GM04504 (cell line): Measurements from ENCODE around the gene PPP4C.

Source experiments
- DNase-seq: peaks from one replicate; pipeline ENCODE4 v3.0.0-alpha.2; 2012; ENCODE audit warnings: low read depth

Gene PPP4C

DNA sequence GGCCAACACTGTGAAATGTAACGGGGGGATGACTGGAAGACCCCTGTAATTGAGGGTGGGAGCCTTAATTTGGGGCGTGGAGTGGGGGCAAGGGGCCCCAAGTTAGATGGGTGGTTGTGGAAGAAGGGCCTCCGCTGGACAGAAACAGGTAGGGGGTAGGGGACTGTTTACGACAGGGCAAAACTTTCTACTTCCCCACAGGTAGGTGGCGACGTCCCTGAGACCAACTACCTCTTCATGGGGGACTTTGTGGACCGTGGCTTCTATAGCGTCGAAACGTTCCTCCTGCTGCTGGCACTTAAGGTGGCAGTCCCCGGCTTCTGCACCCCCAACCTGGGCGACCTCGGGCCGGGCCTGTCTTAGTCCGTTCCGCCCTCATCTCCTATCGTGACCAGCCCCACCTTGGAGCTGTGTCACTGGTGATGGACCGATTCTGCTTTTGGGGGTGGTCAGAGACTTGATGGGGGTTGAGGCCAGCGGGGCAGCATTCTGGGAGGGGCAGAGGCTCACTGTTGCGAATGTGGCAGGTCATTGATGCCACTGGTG is 6.8 kb downstream of the PPP4C start:
- no peak for DNase-seq

DNA sequence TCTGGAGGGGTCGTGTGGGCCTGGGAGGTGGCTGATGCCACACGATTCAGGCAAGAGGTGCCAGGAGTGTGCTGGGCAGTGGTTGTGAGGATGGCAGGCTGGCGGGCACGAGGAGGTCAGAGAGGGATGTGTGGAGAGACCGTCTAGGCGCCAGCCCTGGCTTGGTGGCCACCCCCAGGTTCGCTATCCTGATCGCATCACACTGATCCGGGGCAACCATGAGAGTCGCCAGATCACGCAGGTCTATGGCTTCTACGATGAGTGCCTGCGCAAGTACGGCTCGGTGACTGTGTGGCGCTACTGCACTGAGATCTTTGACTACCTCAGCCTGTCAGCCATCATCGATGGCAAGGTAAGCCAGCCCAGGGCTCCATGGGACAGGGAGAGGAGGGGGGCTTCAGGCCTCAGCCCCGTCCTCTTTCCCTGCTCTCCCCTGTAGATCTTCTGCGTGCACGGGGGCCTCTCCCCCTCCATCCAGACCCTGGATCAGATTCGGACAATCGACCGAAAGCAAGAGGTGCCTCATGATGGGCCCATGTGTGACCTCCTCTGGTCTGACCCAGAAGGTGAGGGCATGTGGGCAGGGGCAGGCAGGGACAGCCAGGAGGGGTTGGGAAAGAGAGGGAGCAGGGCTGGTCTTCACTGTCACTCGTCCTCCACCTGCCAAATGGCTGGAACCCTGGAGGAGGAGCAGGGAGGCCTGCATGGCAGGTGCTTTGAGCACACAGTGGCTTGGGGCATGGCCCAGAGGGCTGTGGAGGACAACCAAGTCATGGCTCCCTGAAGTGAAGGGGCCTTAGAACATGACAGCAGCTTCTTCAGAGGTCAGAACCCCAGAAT is 7.6 kb downstream of the PPP4C start:
- DNase-seq = no peak

DNA sequence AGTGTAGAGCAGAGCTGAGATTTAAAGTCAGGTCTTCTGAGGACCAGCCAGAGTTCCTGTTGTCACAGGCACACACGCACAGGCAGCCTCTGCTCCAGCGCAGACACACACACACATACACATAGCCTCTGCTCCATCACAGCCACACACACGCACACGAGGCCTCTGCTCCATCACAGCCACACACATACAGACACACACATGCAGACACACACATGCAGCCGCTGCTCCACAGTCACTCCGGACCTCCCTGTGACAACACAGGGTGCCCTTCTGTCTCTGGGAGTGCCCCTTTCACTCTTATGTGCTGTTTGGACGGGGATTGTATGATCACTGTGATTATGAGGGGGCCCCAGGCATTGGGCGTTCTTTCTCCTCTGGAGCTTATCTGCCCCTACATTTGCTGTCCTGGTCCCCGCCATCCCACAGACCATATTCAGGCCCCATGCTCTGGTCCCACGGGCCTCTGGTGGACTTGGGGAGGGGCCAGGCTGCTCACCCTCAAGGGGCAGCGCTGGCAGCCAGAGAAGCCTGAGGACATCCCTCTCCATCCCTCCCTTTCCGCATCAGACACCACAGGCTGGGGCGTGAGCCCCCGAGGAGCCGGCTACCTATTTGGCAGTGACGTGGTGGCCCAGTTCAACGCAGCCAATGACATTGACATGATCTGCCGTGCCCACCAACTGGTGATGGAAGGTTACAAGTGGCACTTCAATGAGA is 8.5 kb downstream of the PPP4C start:
- no peak for DNase-seq

DNA sequence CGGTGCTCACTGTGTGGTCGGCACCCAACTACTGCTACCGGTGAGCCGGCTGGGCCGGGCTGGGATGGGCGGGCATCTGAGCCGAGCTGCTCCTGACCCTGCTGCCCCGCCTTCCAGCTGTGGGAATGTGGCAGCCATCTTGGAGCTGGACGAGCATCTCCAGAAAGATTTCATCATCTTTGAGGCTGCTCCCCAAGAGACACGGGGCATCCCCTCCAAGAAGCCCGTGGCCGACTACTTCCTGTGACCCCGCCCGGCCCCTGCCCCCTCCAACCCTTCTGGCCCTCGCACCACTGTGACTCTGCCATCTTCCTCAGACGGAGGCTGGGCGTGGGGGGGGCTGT is 9.0 kb downstream of the PPP4C start:
- no peak for DNase-seq

DNA sequence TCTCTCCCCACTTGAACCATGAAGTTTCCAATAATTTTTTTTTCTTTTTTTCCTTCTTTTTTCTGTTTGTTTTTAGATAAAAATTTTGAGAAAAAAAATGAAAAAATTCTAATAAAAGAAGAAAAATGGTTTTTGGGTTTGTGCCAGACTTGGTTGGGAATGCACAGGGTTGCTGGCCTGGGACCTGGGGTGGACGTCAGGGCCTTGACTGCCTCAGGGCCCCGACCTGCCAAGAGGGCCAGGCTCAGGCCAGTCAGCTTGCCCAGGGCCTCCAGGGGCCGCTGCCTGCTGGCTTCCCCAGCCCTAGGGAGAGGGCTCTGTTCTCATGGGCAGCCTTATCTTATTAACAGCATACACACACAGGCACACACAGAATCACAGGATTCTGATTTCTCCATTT is 9.5 kb downstream of the PPP4C start:
- no peak for DNase-seq

DNA sequence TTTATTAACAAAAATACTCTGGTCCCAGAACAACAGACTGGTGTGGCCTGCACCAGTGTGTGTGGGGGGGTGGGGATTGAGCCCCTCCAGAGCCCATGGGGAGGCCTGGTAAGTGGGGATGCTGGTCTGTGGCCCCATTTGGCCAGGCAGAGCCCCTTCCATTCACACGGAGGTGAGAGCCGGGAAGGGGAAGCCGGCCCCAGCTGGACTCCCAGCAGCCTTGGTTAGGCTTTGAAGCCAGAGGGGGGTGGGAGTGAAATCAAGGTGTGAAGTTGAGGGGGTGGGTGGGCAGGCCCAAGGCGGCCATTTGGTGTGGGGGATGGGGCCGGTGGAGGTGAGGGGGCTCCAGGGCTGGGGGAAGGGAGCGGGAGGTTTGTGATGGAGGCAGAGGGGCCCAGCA is 10.0 kb downstream of the PPP4C start:
- DNase-seq = no peak

DNA sequence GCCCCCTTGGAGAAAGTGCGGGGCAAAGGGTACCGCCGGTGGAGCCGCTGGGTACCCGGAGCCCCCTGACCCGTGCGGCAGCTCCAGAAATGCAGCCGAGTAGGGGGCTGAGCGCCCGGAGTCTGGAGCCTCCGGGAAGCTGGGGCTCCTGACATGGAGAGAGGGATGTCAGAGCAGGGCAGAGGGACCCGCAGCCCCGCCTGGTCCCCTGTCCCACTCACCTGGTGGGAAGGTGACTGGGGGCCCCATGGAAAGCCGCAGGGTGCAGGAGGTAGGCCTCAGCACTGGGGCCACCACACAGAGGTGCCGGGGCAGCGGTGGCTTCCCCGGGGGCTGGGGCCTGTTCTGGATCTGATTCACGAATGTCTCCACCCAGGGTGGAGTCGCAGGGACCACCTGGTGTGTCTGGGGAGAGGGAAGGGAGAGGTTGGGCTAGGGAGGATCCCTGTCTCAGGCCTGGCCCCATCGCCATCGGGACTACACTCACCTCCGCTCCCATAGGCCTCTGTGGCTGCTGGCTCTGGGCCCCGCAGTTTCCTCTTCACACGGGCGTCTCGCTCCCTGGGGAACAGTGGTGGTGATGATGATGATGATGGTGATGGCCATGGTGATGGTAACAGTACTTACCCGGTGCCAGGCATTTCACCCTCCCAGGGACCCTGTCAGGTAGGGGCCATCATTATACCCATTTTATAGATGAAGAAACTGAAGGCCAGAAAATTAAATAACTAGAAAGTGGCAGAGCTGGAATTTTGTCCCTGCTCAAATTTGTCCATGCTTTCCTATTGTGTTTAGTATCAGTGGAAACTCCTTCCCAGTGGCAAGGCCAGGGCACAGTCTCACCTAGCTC is 10.7 kb downstream of the PPP4C start:
- no peak for DNase-seq

DNA sequence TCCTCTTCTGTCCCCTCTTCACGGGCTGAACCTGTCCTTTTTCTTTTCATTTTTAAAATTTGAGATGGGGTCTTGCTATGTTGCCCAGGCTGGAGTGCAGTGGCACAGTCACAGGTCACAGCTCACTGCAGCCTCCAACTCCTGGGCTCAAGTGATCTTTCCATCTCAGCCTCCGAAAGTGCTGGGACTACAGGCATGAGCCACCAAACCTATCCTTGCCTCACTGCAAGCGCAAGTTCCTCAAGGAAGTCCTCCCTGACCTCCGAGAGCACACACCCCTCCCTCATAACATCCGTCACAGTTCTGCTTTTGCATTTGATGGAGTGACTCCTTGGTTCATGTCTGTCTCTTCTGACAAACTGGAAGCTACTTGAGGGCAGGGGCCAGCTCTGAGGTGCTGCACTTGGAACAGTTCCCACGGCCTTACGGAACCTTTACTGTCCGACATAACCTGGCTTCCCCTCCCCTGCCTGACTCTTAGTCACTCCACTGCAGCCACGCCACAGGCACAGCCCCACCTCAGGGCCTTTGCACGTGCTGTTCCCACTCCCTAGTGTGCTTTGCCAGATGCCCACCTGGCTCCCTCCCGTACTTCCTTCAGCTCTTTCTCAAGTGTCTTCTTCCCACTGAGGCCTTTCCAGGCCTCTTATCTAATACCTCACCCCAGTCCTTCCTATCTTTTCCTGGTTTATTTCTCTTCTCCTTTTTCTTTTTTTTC is 11.5 kb downstream of the PPP4C start:
- DNase-seq = no peak

DNA sequence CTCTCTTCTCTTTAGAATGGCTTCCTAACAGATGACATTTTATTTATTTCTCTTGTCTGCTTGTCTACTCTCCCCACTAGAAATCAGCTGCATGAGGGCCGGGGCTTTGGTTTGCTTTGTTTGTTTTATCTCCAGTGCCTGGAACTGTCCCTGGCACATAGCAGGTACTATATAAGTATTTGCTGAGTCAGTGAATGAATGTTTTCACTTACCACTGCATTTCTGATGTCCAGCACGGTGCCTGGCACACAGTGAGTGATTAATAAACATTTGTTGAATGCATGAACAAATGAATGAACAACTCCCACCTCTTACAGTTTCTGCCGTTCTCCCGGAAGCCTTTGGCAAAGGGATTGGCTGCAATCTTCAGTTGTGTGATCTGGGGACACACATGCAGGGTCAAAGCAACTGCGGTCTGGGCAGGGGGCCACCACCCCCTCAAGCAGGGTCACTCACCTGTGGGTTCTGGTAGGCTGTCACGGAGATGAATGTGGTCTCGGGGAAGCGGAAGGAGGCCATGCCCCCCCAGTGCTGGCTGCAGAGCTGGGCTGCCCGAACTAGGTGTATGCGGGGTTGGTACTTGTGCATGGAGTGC is 12.5 kb downstream of the PPP4C start:
- no peak for DNase-seq

DNA sequence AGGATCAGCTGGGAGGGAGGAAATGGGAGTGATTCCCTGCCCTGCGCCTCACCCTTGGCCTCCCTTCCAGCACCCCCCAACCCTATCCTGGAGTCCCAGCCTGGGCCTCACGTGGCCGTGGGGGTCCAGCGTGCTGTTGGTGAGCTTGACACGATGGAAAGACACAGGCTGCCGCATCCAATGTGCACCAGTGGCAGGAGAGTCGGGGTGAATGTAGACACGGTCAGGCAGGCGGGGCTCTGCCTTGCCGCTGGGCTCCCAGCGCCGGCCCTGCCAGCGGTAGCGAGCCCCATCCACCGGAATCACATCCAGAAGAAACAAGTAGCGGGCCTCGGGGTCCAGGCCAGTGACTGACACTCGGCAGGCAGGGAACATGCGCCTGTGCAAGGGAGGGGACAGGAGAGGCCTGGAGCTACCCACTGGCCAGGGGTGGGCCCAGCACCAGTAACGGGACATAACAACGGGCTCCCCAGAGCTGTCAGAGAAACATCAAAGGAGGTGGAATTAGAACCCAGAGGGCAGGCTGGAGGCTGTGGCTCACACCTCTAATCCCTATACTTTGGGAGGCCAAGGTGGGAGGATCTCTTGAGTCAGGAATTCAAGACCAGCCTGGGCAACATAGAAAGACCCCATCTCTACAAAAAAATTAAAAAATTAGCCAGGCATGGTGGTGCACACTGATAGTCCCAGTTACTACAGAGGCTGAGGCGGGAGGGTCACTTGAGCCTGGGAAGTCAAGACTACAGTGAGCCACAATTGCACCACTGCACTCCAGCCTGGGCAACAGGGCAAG is 13.2 kb downstream of the PPP4C start:
- no peak for DNase-seq

DNA sequence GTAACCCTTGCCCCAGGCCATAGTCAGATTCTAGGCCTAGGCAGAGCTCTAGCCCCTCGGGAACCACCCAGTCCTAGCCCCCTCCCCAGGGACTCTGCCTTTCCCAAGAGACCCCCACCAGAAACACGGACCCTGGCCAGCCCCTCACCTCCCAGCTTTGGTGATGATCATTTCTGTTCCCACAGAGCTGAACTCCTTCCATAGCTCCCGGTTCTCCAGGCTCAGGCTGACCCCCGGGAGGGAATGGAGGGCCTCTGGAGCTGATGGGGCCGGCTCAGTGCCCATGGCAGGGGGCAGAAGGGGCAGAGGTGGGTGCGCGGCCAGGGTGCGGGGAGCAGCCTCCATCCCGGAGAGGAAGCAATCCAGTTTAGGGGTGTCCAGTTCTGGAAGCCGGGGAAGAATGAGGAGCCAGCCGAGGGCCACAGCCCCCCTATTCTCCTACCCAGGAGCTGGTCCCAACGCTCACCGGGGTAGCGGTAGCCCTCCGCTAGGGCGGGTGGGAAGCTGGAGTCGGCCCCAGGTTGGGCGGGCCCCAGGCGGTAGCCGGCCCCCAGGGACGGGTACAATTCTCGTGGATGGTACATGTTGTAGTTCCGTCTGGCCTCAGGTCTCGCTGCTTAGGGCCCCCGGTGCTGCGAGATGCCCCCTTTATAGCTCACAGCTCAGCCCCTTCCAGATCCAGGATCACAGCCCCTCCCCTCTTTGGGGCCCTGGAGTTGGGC is 15.0 kb downstream of the PPP4C start:
- no peak for DNase-seq

DNA sequence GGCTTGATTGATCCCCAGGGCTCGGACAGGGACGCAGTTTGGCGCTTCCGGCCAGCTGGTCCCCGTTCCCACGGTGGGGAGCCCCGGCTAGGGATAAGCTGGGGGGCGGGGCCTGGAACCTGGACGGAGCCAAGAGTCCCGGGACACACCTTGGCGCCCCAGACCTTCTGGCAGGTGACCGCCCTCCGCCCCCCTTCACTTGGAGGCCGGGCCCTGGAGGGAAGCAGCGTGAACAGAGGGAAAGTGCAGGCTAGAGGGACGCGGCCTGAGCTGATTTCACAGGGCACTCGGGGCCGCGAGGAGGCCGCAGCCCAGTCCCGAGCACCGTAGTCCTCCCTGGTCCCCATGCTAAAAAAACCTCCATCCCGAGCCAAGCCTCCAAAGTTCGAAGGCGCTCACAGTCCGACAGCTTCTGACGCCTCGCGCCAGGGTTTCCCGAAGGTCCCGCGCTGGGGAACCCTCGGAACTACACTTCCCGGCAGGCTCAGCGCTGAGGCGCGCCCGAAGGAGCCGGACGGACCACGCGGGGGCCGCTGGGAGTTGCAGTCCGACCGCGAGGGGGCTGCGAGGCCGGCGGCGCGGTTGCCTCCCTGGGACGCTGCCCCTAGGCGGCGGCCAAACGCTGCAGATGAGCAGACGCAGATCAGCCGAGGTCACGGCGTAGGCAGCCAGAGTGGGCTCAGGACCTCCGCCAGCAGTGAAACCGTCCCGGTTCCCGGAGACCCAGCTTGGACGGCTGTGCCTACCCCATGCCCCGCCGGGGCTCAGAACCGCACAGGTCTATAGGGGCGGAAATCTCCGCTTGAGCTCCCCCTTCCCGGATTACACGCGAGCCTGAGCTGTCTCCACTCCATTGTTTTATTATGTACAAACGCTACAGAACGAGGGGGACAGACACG is 15.9 kb downstream of the PPP4C start, which contains the start of gene TBX6:
Gene TBX6, minus strand, starts transcription at position 451 of the 899 bp plus-strand sequence. CDS start 731 bp downstream, outside the sequence.
- DNase-seq = peak; percentile 75

DNA sequence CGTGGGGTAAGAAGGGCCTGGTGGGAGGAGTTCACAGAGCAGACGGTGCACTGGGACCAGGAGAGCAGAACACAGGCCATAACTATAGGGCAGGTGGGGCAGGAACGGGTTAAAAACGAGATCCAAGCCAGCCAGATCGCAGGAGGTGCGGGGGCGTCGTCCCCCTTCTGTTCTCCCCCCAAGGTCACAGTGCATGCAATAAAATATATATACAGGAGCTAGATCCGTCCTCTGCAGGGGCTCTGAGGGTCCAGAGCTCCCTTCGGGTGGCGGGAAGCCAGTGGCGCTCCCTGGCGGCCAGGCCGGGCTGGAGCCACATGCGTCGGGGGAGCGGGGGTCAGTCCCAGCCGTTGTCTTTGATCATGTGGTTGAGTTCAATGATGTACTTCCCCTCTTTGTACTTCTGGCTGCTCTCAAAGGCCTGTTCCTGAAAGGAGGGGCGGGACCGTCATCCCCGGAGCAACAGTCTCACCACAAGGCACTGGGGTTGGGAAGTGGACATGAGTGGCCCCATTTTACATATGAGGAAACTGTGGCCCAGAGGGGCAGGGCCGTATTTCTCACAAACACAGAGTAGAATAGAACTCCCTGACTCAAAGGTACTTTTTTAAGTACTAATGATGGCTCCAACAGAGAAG is 16.7 kb downstream of the PPP4C start:
- DNase-seq = no peak

DNA sequence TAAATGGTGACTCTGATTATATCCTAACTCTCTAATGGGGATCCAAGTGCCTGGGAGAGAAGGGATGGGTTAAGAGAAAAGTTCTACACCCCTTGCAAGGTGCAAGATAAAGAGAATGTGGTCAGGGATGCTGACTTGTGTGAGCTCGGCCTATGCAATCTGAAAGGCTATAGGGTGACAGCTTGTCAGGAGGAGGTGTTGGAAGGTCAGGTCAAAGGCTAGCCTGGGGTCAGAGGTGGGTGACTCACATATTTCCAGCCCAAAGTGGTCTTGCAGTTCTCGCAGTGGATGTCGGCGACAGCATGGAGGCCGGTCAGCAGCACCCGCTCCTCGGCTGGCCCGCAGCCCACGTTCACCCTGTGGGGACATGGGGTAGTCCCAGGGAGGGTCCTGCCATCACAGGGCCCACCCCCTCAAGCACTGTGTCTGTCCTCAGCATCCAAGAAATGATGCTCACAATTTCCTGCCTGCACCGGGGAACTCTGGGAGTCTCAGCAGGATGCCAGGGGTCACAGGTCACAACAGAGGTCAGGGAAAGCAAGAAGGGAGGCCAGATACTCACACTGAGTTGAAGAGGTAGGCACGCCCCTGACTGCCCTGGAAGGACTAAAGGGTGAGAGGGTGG is 18.9 kb downstream of the PPP4C start:
- DNase-seq = no peak

DNA sequence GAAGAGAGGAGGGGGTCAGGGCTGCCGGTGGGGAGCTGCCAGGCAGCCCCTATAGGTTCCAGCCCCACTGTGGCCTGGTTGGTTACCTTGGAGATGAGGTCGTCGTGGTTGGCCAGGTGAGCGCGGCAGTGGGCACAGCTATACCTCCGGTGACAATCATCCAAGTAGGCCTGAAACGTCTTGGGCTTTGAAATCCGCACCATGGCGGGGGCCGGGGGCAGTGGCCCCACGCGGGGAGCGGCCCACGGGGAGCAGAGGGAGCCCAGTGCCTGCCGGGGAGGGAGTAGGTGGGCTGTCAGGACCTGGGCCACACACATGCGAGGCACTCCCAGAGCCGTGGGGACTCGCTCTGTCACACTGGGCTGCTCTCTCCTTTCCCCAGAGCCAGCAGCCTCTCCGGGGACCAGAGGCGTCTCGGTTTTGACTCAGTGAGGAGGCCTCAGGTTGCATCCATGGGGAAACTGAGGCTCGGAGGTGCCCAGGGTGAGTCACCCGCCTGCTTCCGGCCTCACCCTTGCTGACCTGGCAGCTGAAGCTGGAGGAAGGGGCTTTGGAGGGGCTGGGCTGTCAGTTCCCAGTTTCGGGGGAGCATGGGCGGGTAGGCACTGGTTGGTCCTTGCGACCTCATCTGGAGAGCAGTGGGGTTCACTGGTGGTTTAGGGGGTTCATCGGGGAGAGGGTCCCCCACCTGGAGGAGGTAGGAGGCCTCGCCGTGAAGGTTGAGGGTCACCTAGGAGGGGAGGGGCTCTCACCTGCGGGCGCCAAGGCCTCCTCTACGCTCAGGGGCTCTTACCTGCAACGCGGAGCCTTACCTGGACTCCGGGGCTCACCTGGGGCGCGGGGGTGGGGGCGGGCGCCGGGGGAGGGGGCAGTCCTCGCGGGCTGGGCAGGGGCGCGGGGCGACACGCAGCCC is 19.6 kb downstream of the PPP4C start:
- no peak for DNase-seq

DNA sequence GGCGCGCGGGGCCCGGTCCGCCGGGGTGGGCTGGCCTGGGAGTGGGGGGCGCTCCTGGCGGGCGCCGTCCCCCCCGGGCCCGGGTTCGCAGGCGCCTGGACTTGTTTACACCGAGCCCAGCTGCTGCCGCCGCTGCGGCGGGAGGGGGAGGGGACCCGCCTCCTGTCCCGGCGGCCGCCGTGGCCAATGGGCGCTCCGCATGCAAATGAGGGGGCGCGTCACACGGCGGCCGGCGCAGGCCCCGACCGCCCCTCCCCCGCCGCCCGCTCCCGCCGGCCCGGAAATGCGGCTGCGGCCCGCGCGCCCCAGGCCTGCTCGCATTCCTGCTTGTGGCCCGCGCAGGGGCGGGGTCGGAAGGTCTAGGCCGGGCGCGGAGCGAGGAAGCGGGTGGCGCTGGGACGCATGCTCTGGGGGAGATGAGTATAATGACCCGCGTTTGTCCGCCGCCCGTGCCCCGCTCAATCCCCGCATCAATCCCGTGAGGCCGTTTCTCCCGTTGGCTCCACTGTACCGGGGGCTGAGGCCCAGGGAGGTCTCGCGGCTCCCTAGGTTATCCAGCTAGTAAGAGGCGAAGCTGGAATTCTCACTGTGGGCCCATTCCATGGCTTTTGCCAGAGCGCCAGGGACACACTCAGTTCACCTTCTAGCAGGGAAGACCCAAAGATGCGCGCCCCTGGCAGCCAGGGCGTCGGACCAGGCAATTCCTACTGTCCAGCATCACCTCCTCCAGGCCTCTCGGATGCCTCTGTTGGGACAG is 20.5 kb downstream of the PPP4C start, which contains the start of gene YPEL3:
Gene YPEL3, minus strand, starts transcription at position 109 of the 757 bp plus-strand sequence. CDS start 731 bp downstream, outside the sequence.
- DNase-seq = peak; percentile 74
